OCI-LY1 (cell line): ENCODE results near the gene FAP.

Experiments used
- H2AFZ ChIP-seq: fragments of 200-600 bp; sonication (generic), shearing (Covaris generic); 2 replicates; pipeline ENCODE4 v1.6.0; 2014; ENCODE audit warnings: antibody characterized with exemption, mild to moderate bottlenecking, low read length
- H3F3A ChIP-seq: fragments of 200-600 bp; sonication (generic), shearing (Covaris generic); 2 replicates; pipeline ENCODE4 v1.6.0; 2014; ENCODE audit warnings: mild to moderate bottlenecking, antibody characterized with exemption, low read length, moderate library complexity; ENCODE audit not compliant: insufficient read depth
- H3K27ac ChIP-seq: fragments of 200-600 bp; sonication (generic); 2 replicates; pipeline ENCODE4 v1.5.1; 2014; ENCODE audit warnings: low read length, mixed run types, mild to moderate bottlenecking, low read depth; ENCODE audit not compliant: poor library complexity, severe bottlenecking
- H3K27me3 ChIP-seq: fragments of 200-600 bp; sonication (generic); 2 replicates; pipeline ENCODE4 v1.6.0; 2014; ENCODE audit warnings: antibody characterized with exemption, mild to moderate bottlenecking, low read length, moderate library complexity; ENCODE audit not compliant: insufficient read depth
- H3K36me3 ChIP-seq: fragments of 200-600 bp; sonication (generic); 2 replicates; pipeline ENCODE4 v1.6.1; 2014; ENCODE audit warnings: mild to moderate bottlenecking, antibody characterized with exemption, low read length, moderate library complexity, mixed read lengths; ENCODE audit not compliant: insufficient read depth
- H3K4me1 ChIP-seq: fragments of 200-600 bp; sonication (generic); 2 replicates; pipeline ENCODE4 v1.5.1; 2014; ENCODE audit warnings: mild to moderate bottlenecking, low read length, moderate library complexity; ENCODE audit not compliant: insufficient read depth, severe bottlenecking
- H3K4me2 ChIP-seq: fragments of 200-600 bp; sonication (generic), shearing (Covaris generic); 2 replicates; pipeline ENCODE4 v1.6.1; 2014; ENCODE audit warnings: low read length
- H3K4me3 ChIP-seq: fragments of 200-600 bp; sonication (generic); 2 replicates; pipeline ENCODE4 v1.5.1; 2014; ENCODE audit warnings: low read length, low read depth, mild to moderate bottlenecking, mixed read lengths; ENCODE audit not compliant: poor library complexity, severe bottlenecking
- H3K79me2 ChIP-seq: fragments of 200-600 bp; shearing (Covaris generic); 2 replicates; pipeline ENCODE4 v1.6.1; 2016; ENCODE audit warnings: mixed run types, low read length, mixed read lengths; ENCODE audit not compliant: insufficient read depth
- H3K9ac ChIP-seq: fragments of 200-600 bp; sonication (generic), shearing (Covaris generic); 2 replicates; pipeline ENCODE4 v1.6.1; 2014; ENCODE audit warnings: mild to moderate bottlenecking, low read length, mixed read lengths
- H3K9me2 ChIP-seq: fragments of 200-600 bp; sonication (generic), shearing (Covaris generic); 2 replicates; pipeline ENCODE4 v1.6.1; 2014; ENCODE audit warnings: low read depth, mild to moderate bottlenecking, low read length, mixed read lengths
- H3K9me3 ChIP-seq: fragments of 200-600 bp; shearing (Covaris generic); 2 replicates; pipeline ENCODE4 v1.6.1; 2014; ENCODE audit warnings: low read length, mixed read lengths
- H4K20me1 ChIP-seq: fragments of 200-600 bp; sonication (generic), shearing (Covaris generic); 2 replicates; pipeline ENCODE4 v1.6.0; 2016; ENCODE audit warnings: mild to moderate bottlenecking, low read length; ENCODE audit not compliant: insufficient read depth
- EZH2 ChIP-seq: fragments of 200-600 bp; sonication (generic), shearing (Covaris generic); IDR thresholded peaks from 2 replicates; pipeline ENCODE4 v1.8.0; 2017; ENCODE audit warnings: borderline replicate concordance, mixed run types, mild to moderate bottlenecking, antibody characterized with exemption, low read length, moderate library complexity, mixed read lengths
- TF ChIP-seq, protein P1 (sequence below): fragments of 200-600 bp; sonication (generic), shearing (Covaris generic); IDR thresholded peaks from 2 replicates; pipeline ENCODE4 v1.5.1; 2017; ENCODE audit warnings: mild to moderate bottlenecking, antibody characterized with exemption, low read length, moderate library complexity, mixed read lengths

The FAP gene

GRCh38 chr2:162202203-162202602 lies 41.0 kb downstream of the FAP start:
- no peak overlapping the region for H2AFZ ChIP-seq
- no peaks in the 10 kb centered on the region for H3K4me1 ChIP-seq
- H3K4me3 ChIP-seq, result no peak overlapping the region
- no peaks in the 10 kb centered on the region for H3K9me3 ChIP-seq
- no peaks in the 10 kb centered on the region for H3K9me2 ChIP-seq
- no peaks in the 10 kb centered on the region for H3K79me2 ChIP-seq
- no peaks in the 10 kb centered on the region for H3F3A ChIP-seq
- H4K20me1 ChIP-seq, result no peaks in the 10 kb centered on the region
- H3K27ac ChIP-seq, result no peak overlapping the region
- H3K27me3 ChIP-seq, result no peaks in the 10 kb centered on the region
- TF ChIP-seq, protein P1, sequence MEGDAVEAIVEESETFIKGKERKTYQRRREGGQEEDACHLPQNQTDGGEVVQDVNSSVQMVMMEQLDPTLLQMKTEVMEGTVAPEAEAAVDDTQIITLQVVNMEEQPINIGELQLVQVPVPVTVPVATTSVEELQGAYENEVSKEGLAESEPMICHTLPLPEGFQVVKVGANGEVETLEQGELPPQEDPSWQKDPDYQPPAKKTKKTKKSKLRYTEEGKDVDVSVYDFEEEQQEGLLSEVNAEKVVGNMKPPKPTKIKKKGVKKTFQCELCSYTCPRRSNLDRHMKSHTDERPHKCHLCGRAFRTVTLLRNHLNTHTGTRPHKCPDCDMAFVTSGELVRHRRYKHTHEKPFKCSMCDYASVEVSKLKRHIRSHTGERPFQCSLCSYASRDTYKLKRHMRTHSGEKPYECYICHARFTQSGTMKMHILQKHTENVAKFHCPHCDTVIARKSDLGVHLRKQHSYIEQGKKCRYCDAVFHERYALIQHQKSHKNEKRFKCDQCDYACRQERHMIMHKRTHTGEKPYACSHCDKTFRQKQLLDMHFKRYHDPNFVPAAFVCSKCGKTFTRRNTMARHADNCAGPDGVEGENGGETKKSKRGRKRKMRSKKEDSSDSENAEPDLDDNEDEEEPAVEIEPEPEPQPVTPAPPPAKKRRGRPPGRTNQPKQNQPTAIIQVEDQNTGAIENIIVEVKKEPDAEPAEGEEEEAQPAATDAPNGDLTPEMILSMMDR, result no peak
- no peak for TF ChIP-seq EZH2
- H3K4me2 ChIP-seq, result no peak overlapping the region
- no peak overlapping the region for H3K9ac ChIP-seq
- H3K36me3 ChIP-seq, result no peaks in the 10 kb centered on the region

GRCh38 chr2:162200636-162201035 lies 42.6 kb downstream of the FAP start:
- H3K4me2 ChIP-seq, result no peak overlapping the region
- H3K9me2 ChIP-seq, result no peaks in the 10 kb centered on the region
- no peak overlapping the region for H3K4me3 ChIP-seq
- no peaks in the 10 kb centered on the region for H3K36me3 ChIP-seq
- H3K79me2 ChIP-seq, result no peaks in the 10 kb centered on the region
- H3K9me3 ChIP-seq, result no peaks in the 10 kb centered on the region
- no peaks in the 10 kb centered on the region for H4K20me1 ChIP-seq
- no peaks in the 10 kb centered on the region for H3F3A ChIP-seq
- no peak overlapping the region for H2AFZ ChIP-seq
- H3K27me3 ChIP-seq, result no peaks in the 10 kb centered on the region
- H3K9ac ChIP-seq, result no peak overlapping the region
- no peak for TF ChIP-seq EZH2
- TF ChIP-seq, protein P1, result no peak
- no peak overlapping the region for H3K27ac ChIP-seq
- H3K4me1 ChIP-seq, result no peaks in the 10 kb centered on the region

DNA sequence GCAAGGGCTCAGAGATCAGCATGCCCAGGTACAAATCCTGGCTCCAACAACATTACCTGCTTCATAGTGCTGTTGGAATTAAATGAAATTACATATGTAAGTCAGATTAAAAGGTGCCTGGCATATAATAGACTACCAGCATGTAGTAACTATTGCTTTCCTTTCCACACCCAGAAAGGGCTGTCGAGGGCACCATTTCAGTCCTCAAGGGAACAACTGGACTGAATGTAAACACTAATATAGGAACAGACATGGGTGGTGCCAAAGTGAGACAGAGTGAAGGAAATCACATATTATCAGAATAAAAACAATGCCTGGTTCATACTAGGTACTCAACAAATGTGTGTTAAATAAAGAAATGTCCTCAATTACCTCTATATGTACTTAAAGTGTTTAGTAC lies 43.3 kb downstream of the FAP start:
- no peaks in the 10 kb centered on the region for H3K79me2 ChIP-seq
- H3K9ac ChIP-seq, result no peak overlapping the region
- H3K9me2 ChIP-seq, result no peaks in the 10 kb centered on the region
- H3K4me2 ChIP-seq, result no peak overlapping the region
- no peaks in the 10 kb centered on the region for H4K20me1 ChIP-seq
- no peak overlapping the region for H3K27ac ChIP-seq
- TF ChIP-seq, protein P1, result no peak
- TF ChIP-seq EZH2, result no peak
- H3K27me3 ChIP-seq, result no peaks in the 10 kb centered on the region
- H3K9me3 ChIP-seq, result no peaks in the 10 kb centered on the region
- no peaks in the 10 kb centered on the region for H3K4me1 ChIP-seq
- no peak overlapping the region for H2AFZ ChIP-seq
- H3K36me3 ChIP-seq, result no peaks in the 10 kb centered on the region
- no peaks in the 10 kb centered on the region for H3F3A ChIP-seq
- H3K4me3 ChIP-seq, result no peak overlapping the region
